ENCODE results near the gene EMID1. TPM values are rescaled to one million over a fixed set of nuclear protein-coding genes. Genes with fewer than 3 reads are reported as not detected.
A peak's percentile ranks its signal among the peaks of the same experiment; 100 is the strongest.

The EMID1 gene
- total and polyA plus RNA-seq, 4 donors, result 10.3 to 24.4 (median 14.9) TPM

GRCh38 chr22:29267462-29267857, 61.8 kb downstream of the EMID1 start:
- H3K36me3 ChIP-seq (ENCODE audit: control insufficient read depth, insufficient read depth, low read length), result peaks cover 32% of the 10 kb centered on the region
- WGBS (ENCODE audit: insufficient coverage), result under 1% methylated on average over 32 of the region's 32 CpGs
- peak overlapping the region; percentile 99 for H3K27ac ChIP-seq (ENCODE audit: low read depth, low read length)
- H3K27me3 ChIP-seq (ENCODE audit: control insufficient read depth, insufficient read depth, low read length), result no peaks in the 10 kb centered on the region
- peaks cover 18% of the 10 kb centered on the region for H3K4me1 ChIP-seq (ENCODE audit: control insufficient read depth, insufficient read depth, low read length)
- no peaks in the 10 kb centered on the region for H3K9me3 ChIP-seq (ENCODE audit: control insufficient read depth, insufficient read depth, low read length)
- DNase-seq (ENCODE audit: low read depth in 4 of 6, low spot score in 6 of 6), result peak in 2 of 6 donors; percentile 6 to 32
- peak overlapping the region; percentile 100 for H3K4me3 ChIP-seq (ENCODE audit: low read depth, low read length)

DNA sequence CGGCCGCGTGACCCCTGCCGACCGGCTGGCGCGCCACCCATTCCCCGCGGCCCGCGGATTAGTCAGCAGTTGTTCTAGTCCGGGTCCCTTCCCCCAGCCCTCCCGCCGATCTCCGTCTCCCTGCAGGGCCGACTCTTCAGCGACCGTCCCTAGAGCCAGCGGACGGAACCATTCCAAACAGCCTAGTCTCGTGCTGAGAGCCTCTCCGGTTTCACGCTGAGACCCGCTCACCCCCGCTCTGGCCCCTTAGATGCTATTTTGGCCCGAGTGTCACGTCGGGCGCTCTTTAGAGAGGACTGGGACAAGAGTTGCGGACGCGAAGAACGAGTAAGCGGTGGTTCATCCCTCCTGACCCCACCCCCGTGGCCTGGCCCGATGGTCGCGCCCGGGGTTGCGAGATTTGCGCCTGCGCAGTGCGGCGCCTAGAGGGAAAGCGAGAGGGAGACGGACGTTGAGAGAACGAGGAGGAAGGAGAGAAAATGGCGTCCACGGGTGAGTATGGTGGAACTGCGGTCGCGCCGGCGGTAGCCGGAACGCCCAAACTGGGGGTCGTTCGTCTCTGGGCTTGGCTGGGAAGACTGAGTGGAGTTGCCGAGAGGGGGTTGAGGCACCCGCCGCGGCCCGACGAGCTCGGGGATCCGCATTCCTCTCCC, 62.3 kb downstream of the EMID1 start, which contains the start of the genes EWSR1 and RHBDD3:
EWSR1 (plus strand) TSS at position 411 of the 653 bp plus-strand sequence; CDS start at position 480, 69 bp downstream.
RHBDD3 (minus strand) TSS at position 124 of the 653 bp plus-strand sequence. CDS start 2,355 bp downstream, outside the sequence.
- WGBS (ENCODE audit: insufficient coverage), result under 1% methylated on average over 65 of the region's 67 CpGs
- H3K4me1 ChIP-seq (ENCODE audit: control insufficient read depth, insufficient read depth, low read length), result peaks cover 18% of the 10 kb centered on the region

DNA sequence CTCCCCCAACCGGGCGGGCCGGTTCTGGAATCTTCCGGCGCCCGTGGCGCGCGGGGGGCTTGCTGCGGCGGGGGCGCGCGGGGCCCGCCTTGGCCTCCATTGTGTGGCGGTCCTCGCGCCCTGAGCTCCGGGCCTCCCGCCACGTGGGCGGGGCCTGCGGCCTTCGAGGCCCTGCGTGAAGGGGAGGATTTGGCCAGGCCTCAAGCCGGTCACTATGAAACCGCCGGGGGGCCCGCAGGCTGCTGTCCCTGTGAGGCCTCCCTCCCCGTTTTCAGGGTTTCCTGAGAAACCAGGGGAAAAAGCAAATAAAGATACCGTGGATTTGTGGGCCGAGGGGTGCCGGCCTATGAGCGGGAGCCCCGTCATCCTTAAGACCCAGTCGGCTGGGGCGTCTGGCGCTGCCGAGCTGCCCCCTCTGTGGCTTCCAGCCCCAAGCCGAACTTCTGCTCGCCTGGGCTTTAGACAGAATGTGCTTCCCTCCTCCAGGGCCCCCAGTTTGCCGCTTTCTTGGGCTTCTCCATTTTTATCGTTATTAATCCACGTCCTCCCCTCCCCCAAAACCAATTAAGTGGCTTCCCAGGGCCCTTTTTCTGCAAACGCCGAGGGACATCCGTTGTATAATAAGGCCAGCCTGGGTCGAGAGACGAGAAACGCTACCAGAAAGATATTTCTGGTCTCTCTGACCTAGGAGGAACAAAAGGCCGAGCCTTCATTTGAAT, 63.0 kb downstream of the EMID1 start:
- Histone ChIP-seq H3K27me3 (ENCODE audit: control insufficient read depth, insufficient read depth, low read length) (no peaks in the 10 kb centered on the region), H3K36me3 (ENCODE audit: control insufficient read depth, insufficient read depth, low read length) (peaks cover 24% of the 10 kb centered on the region), H3K9me3 (ENCODE audit: control insufficient read depth, insufficient read depth, low read length) (no peaks in the 10 kb centered on the region), H3K27ac (ENCODE audit: low read depth, low read length) (peak overlapping the region; percentile 99), H3K4me3 (ENCODE audit: low read depth, low read length) (peak overlapping the region; percentile 100), H3K4me1 (ENCODE audit: control insufficient read depth, insufficient read depth, low read length) (peaks cover 18% of the 10 kb centered on the region)
- DNase-seq (ENCODE audit: low read depth in 4 of 6, low spot score in 6 of 6), result peak; percentile 46 to 89 (median 64)
- WGBS (ENCODE audit: insufficient coverage), result 0% methylated on average over 51 of the region's 51 CpGs

More for the DNA sequence above, 62.3 kb downstream of the EMID1 start, which contains the start of the genes EWSR1 and RHBDD3:
- Histone ChIP-seq H3K27ac (ENCODE audit: low read depth, low read length) (peak within 1 kb of the TSS; percentile 99), H3K4me3 (ENCODE audit: low read depth, low read length) (peak within 1 kb of the TSS; percentile 100), H3K27me3 (ENCODE audit: control insufficient read depth, insufficient read depth, low read length) (no peaks in the 10 kb centered on the region), H3K9me3 (ENCODE audit: control insufficient read depth, insufficient read depth, low read length) (no peaks in the 10 kb centered on the region), H3K36me3 (ENCODE audit: control insufficient read depth, insufficient read depth, low read length) (peaks cover 28% of the 10 kb centered on the region)
- DNase-seq (ENCODE audit: low read depth in 4 of 6, low spot score in 6 of 6), result peak; percentile 90 to 98 (median 96)

- H3K27ac ChIP-seq (ENCODE audit: low read depth, low read length), result peak overlapping the region; percentile 99
- DNase-seq (ENCODE audit: low read depth in 4 of 6, low spot score in 6 of 6), result no peak
- no peaks in the 10 kb centered on the region for H3K27me3 ChIP-seq (ENCODE audit: control insufficient read depth, insufficient read depth, low read length)
- under 1% methylated on average over 14 of the region's 14 CpGs for WGBS (ENCODE audit: insufficient coverage)
- no peaks in the 10 kb centered on the region for H3K9me3 ChIP-seq (ENCODE audit: control insufficient read depth, insufficient read depth, low read length)
- H3K36me3 ChIP-seq (ENCODE audit: control insufficient read depth, insufficient read depth, low read length), result peaks cover 20% of the 10 kb centered on the region
- peaks cover 18% of the 10 kb centered on the region for H3K4me1 ChIP-seq (ENCODE audit: control insufficient read depth, insufficient read depth, low read length)
- H3K4me3 ChIP-seq (ENCODE audit: low read depth, low read length), result peak overlapping the region; percentile 100
These were observed 63.5 kb downstream of the EMID1 start for GRCh38 chr22:29269230-29269604.

DNA sequence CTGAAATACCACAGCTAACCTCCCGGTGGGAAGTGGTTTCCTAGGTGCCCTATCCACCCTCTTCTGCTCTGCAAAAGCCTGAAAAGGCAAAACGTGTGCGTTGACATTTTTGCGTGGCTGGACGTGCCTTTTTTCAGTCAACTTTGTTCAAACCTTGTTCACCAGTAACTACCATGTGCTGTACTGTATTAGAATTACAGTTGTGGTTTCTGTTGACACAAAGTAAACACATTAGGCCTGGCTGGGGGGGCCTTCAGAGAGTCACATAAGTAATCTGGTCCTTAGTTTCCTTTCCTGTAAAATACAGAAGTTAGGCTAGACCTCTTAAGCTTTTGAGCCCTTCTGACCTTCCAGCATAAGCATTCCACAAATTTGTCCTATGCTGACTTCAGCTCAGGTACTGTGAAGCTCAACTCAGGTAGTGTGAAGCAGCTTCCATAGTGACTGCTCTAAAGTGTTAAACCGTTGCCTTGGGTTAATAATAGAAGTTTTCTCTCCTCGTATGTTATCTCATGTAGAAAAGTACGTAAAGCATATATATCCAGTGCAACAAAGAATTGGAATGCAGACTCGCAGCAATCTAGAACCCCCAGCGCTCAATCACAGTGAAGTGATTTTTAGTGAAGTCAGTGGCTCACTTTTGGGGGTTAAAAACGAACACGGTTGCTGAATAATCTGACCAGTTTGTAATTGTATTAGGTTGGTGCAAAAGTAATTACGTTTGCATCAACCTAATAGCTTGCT, 64.2 kb downstream of the EMID1 start:
- WGBS (ENCODE audit: insufficient coverage), result 21% methylated on average over 7 of the region's 13 CpGs
- peaks cover 18% of the 10 kb centered on the region for H3K4me1 ChIP-seq (ENCODE audit: control insufficient read depth, insufficient read depth, low read length)
- no peaks in the 10 kb centered on the region for H3K27me3 ChIP-seq (ENCODE audit: control insufficient read depth, insufficient read depth, low read length)
- H3K36me3 ChIP-seq (ENCODE audit: control insufficient read depth, insufficient read depth, low read length), result peaks cover 15% of the 10 kb centered on the region
- H3K9me3 ChIP-seq (ENCODE audit: control insufficient read depth, insufficient read depth, low read length), result no peaks in the 10 kb centered on the region
- H3K4me3 ChIP-seq (ENCODE audit: low read depth, low read length), result peak overlapping the region; percentile 100
- H3K27ac ChIP-seq (ENCODE audit: low read depth, low read length), result no peak overlapping the region
- DNase-seq (ENCODE audit: low read depth in 4 of 6, low spot score in 6 of 6), result no peak

GRCh38 chr22:29270475-29271271, 65.0 kb downstream of the EMID1 start:
- no peak overlapping the region for H3K27ac ChIP-seq (ENCODE audit: low read depth, low read length)
- DNase-seq (ENCODE audit: low read depth in 4 of 6, low spot score in 6 of 6), result no peak
- H3K36me3 ChIP-seq (ENCODE audit: control insufficient read depth, insufficient read depth, low read length), result peaks cover 8% of the 10 kb centered on the region
- peak overlapping the region; percentile 100 for H3K4me3 ChIP-seq (ENCODE audit: low read depth, low read length)
- no peaks in the 10 kb centered on the region for H3K9me3 ChIP-seq (ENCODE audit: control insufficient read depth, insufficient read depth, low read length)
- 14% methylated on average over 3 of the region's 9 CpGs for WGBS (ENCODE audit: insufficient coverage)
- H3K27me3 ChIP-seq (ENCODE audit: control insufficient read depth, insufficient read depth, low read length), result no peaks in the 10 kb centered on the region
- peaks cover 18% of the 10 kb centered on the region for H3K4me1 ChIP-seq (ENCODE audit: control insufficient read depth, insufficient read depth, low read length)

DNA sequence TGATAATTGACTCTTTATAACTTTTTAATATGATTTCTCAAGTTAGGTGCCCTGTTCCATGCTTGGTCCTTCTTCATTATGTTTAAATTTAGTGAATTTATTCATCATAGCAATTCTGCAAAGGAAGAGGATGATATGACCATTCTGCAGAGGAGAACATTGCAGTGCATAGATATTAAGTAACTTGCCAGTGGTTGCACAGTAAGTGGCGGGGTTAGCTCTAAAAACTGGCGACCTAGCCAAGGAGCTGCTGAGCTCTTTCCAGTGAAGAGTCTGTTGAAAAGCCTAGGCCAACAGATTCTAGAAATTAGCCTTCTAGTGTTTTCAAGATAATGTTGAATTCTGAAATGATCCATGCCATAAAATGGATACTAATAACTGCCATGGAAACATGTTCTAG, 66.9 kb downstream of the EMID1 start:
- Histone ChIP-seq H3K27me3 (ENCODE audit: control insufficient read depth, insufficient read depth, low read length) (no peaks in the 10 kb centered on the region), H3K9me3 (ENCODE audit: control insufficient read depth, insufficient read depth, low read length) (no peaks in the 10 kb centered on the region), H3K4me3 (ENCODE audit: low read depth, low read length) (no peak overlapping the region), H3K27ac (ENCODE audit: low read depth, low read length) (no peak overlapping the region), H3K4me1 (ENCODE audit: control insufficient read depth, insufficient read depth, low read length) (no peaks in the 10 kb centered on the region), H3K36me3 (ENCODE audit: control insufficient read depth, insufficient read depth, low read length) (peaks cover 20% of the 10 kb centered on the region)
- DNase-seq (ENCODE audit: low read depth in 4 of 6, low spot score in 6 of 6), result no peak
- 71% methylated on average over 2 of the region's 2 CpGs for WGBS (ENCODE audit: insufficient coverage)

DNA sequence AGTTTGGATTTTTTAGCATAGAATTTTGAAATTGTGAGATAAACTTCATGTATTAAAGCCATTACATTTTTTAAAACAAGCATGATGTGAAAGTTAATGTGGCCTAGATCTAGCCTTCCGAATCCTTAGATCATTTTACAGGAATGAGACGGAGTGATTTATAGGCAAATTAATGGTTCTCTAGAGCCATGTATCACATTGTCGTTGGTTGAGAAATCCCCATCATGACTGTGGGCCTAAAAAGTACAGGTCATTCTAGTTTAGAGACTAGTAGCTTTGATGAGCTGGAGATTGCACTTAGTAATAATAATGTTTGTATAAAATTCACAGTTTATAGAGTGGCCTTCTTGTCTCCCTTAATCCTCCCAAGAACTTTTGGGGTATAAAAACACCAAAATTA, 69.5 kb downstream of the EMID1 start:
- no peaks in the 10 kb centered on the region for H3K9me3 ChIP-seq (ENCODE audit: control insufficient read depth, insufficient read depth, low read length)
- H3K27me3 ChIP-seq (ENCODE audit: control insufficient read depth, insufficient read depth, low read length), result no peaks in the 10 kb centered on the region
- DNase-seq (ENCODE audit: low read depth in 4 of 6, low spot score in 6 of 6), result no peak
- no peaks in the 10 kb centered on the region for H3K4me1 ChIP-seq (ENCODE audit: control insufficient read depth, insufficient read depth, low read length)
- H3K36me3 ChIP-seq (ENCODE audit: control insufficient read depth, insufficient read depth, low read length), result peaks cover 37% of the 10 kb centered on the region
- WGBS (ENCODE audit: insufficient coverage), result 77% methylated on average over 3 of the region's 3 CpGs
- no peak overlapping the region for H3K27ac ChIP-seq (ENCODE audit: low read depth, low read length)
- no peak overlapping the region for H3K4me3 ChIP-seq (ENCODE audit: low read depth, low read length)
